ENCODE results near the gene SLC35D1.
"Not testable (repeated sequence)": the region's sequence is repeated elsewhere in the genome, so short reads cannot be mapped to it uniquely, and the experiment has no call there.

The SLC35D1 gene

GRCh38 chr1:67088440-67088839, 34.5 kb upstream of the SLC35D1 start:
- no peak for DNase-seq (ENCODE audit: low read depth)
- no peak overlapping the region for H3K4me3 ChIP-seq (ENCODE audit: low read depth, low read length)
- no peak for TF ChIP-seq CTCF (IDR thresholded peaks at IDR 0.05; ENCODE audit: low read depth, low read length, missing control alignments)

GRCh38 chr1:67085326-67085725, 31.4 kb upstream of the SLC35D1 start:
- DNase-seq (ENCODE audit: low read depth), result no peak
- no peak for TF ChIP-seq CTCF (IDR thresholded peaks at IDR 0.05; ENCODE audit: low read depth, low read length, missing control alignments)
- no peak overlapping the region for H3K4me3 ChIP-seq (ENCODE audit: low read depth, low read length)

- H3K4me3 ChIP-seq (ENCODE audit: low read depth, low read length), result no peak overlapping the region
- TF ChIP-seq CTCF (IDR thresholded peaks at IDR 0.05; ENCODE audit: low read depth, low read length, missing control alignments), result no peak
- DNase-seq (ENCODE audit: low read depth), result no peak
These were observed 30.9 kb upstream of the SLC35D1 start for GRCh38 chr1:67084765-67085318.

- no peak overlapping the region for H3K4me3 ChIP-seq (ENCODE audit: low read depth, low read length)
- no peak for DNase-seq (ENCODE audit: low read depth)
- TF ChIP-seq CTCF (IDR thresholded peaks at IDR 0.05; ENCODE audit: low read depth, low read length, missing control alignments), result no peak
These were observed 24.3 kb upstream of the SLC35D1 start for GRCh38 chr1:67078291-67078690.

- no peak for TF ChIP-seq CTCF (IDR thresholded peaks at IDR 0.05; ENCODE audit: low read depth, low read length, missing control alignments)
- no peak for DNase-seq (ENCODE audit: low read depth)
- H3K4me3 ChIP-seq (ENCODE audit: low read depth, low read length), result no peak overlapping the region
These were observed 23.6 kb upstream of the SLC35D1 start for GRCh38 chr1:67077593-67077992.

GRCh38 chr1:67072749-67073148, 18.8 kb upstream of the SLC35D1 start:
- no peak for TF ChIP-seq CTCF (IDR thresholded peaks at IDR 0.05; ENCODE audit: low read depth, low read length, missing control alignments)
- DNase-seq (ENCODE audit: low read depth), result no peak
- H3K4me3 ChIP-seq (ENCODE audit: low read depth, low read length), result no peak overlapping the region

- DNase-seq (ENCODE audit: low read depth); H3K4me3 ChIP-seq (ENCODE audit: low read depth, low read length): not testable (repeated sequence)
These were observed 13.7 kb upstream of the SLC35D1 start for GRCh38 chr1:67067655-67068054.
